Measurements from ENCODE around the gene DBN1. TPM values are rescaled to one million over a fixed set of nuclear protein-coding genes. Genes with fewer than 3 reads are reported as not detected.

Gene DBN1
- total RNA-seq, 1 experiment from 2014 or later = 218 TPM

DNA sequence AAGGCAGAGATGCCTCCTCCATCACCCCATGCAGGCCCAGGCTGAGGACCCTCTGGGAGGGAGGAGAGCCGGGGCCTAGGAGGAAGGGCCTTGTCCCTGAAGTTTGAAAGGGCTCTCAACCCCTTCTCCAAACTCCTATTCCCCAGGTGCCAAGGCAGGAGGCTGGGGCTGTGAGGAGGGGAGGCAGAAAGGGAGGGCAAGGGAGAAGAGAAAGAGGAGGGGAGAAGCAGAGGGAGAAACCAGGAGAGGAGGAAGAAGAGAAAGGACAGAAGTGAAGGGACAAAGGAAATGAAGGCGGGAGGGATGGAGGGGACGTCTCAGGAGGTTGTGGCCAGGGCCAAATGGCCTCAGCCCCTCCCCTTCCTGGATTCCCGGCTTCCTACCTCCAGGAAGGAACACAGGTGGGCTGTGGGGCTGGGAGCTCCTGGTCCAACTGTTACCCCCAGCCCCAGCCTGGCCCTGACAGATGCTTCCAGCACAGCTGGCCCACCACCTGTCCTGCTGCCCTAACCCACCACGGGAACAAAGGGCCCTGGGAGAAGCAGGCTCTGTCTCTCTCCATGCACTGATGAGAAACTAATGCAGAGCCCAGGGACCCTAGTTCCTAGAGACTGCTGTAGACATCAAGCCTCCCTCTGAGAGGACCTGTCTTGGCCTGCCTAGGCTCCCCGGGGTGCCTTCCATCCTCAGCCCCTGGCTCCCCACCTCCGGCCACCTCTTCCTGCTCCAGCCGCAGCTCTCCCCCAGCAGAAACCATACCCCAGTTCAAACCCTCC lies 3.5 kb downstream of the DBN1 start:
- CTCF ChIA-PET = interaction anchor here (1.1 to 1.2 kb wide), 2 partner anchors 12 to 14 kb away, joined by 4 read pairs; no protein-coding TSS in a partner anchor
- intact Hi-C loops (cut with micrococcal nuclease; ENCODE audit: unreplicated experiment) = no loop called here
- Mint-ChIP-seq H3K36me3 (ENCODE audit: insufficient read depth, unreplicated experiment) (peaks cover 88% of the 10 kb centered on the region), H3K9me3 (ENCODE audit: low read depth, unreplicated experiment) (no peaks in the 10 kb centered on the region), H3K4me3 (ENCODE audit: low read depth, unreplicated experiment) (no peak overlapping the region), H3K27ac (ENCODE audit: unreplicated experiment) (no peak overlapping the region), H3K4me1 (ENCODE audit: low read depth, unreplicated experiment) (peaks cover 26% of the 10 kb centered on the region), H3K27me3 (ENCODE audit: unreplicated experiment) (no peaks in the 10 kb centered on the region)
- no peak for DNase-seq
- no TSS peak for BruUV-seq (replicated peaks)
- TF ChIP-seq, protein P1, sequence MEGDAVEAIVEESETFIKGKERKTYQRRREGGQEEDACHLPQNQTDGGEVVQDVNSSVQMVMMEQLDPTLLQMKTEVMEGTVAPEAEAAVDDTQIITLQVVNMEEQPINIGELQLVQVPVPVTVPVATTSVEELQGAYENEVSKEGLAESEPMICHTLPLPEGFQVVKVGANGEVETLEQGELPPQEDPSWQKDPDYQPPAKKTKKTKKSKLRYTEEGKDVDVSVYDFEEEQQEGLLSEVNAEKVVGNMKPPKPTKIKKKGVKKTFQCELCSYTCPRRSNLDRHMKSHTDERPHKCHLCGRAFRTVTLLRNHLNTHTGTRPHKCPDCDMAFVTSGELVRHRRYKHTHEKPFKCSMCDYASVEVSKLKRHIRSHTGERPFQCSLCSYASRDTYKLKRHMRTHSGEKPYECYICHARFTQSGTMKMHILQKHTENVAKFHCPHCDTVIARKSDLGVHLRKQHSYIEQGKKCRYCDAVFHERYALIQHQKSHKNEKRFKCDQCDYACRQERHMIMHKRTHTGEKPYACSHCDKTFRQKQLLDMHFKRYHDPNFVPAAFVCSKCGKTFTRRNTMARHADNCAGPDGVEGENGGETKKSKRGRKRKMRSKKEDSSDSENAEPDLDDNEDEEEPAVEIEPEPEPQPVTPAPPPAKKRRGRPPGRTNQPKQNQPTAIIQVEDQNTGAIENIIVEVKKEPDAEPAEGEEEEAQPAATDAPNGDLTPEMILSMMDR (IDR thresholded peaks at IDR 0.05; ENCODE audit: unreplicated experiment) = no peak

DNA sequence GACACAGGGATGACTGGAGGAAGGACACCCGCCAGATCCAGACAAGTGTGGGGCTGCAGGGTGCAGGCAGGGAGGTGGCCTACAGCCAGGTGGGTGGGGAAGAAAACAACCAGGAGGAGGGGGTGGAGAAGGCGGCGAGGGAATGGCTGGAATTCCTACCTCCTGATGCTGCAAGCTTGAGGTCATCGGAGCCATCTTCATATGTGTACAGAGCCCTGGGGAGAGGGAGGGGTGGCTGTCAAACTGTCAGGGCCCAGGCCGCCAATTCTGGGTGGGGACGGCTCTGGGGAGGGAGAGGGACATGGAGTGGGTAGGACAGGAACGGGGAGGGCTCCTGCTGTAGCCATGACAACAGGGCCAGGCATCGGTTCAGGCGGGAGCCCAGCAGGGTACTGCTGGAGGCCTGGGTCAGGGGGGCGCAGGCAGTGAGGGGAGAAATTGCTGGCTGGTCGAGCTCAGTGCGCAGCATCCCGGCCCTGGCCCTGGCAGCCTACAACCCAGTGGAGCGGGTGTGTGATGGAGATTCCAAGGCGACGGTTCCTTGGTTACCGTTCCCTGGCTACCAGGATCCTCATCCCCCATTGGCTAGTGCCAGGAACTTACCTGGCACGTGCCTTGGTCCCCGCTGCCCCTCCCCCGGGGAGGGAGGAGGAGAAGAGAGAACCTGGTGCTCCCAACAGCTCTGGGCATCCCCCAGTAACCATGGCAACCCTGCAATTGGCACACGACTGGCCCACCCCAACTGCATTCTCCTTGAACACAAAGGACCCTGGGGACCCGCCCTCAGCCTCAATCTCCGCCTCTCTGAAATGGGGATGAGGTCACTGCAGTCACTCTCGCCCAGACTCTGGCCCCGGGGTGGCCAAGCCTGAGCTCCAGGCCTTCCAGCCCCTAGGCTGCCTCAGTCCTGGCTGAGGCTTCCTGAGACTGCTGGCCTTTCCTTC lies 4.5 kb downstream of the DBN1 start:
- BruUV-seq (replicated peaks) = no TSS peak
- Mint-ChIP-seq H3K36me3 (ENCODE audit: insufficient read depth, unreplicated experiment) (peaks cover 88% of the 10 kb centered on the region), H3K4me3 (ENCODE audit: low read depth, unreplicated experiment) (no peak overlapping the region), H3K4me1 (ENCODE audit: low read depth, unreplicated experiment) (peaks cover 26% of the 10 kb centered on the region), H3K27ac (ENCODE audit: unreplicated experiment) (no peak overlapping the region), H3K9me3 (ENCODE audit: low read depth, unreplicated experiment) (no peaks in the 10 kb centered on the region), H3K27me3 (ENCODE audit: unreplicated experiment) (no peaks in the 10 kb centered on the region)
- DNase-seq = no peak
- CTCF ChIA-PET = interaction anchor here (1.1 to 1.2 kb wide), 2 partner anchors 11 to 13 kb away, joined by 4 read pairs; no protein-coding TSS in a partner anchor
- TF ChIP-seq, protein P1 (IDR thresholded peaks at IDR 0.05; ENCODE audit: unreplicated experiment) = no peak
- intact Hi-C loops (cut with micrococcal nuclease; ENCODE audit: unreplicated experiment) = no loop called here

DNA sequence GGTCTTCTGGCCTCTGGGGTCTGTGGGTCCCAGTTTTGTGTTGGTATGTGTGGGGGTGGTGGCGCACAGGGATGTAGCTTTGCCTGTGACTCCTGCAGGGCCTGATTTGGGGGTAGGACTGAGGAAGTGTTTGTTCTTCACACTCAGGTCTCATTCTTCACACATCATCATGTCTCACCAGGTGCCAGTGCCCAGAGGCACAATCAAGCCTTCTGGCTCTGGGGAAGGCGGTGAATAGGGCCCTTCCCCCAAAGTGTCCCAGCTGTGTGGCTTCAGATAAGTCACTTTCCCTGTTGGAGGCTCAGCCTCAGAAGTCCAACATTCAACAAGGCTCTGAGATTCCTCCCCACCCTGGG lies 5.1 kb downstream of the DBN1 start:
- intact Hi-C loops (cut with micrococcal nuclease; ENCODE audit: unreplicated experiment) = no loop called here
- Mint-ChIP-seq H3K36me3 (ENCODE audit: insufficient read depth, unreplicated experiment) (peaks cover 88% of the 10 kb centered on the region), H3K27me3 (ENCODE audit: unreplicated experiment) (no peaks in the 10 kb centered on the region)

DNA sequence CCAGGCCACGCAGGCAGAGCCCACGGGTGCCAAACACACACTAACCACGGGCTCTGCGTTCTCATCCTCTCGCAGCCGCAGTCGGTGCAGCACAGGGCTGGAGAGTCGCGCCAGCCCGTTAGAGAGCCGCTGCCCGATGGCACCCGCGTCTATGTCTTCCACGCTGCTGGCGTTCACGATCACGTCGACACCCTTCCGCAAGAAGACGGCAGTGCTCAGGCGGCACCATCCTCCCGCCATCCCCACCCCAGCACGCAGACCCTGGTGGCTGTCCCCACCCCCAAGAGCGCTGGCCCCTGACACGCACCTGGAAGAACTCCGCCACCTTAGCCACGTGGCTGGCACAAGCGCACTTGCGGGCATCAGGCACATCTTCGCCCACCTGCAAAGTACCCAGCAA lies 6.0 kb downstream of the DBN1 start:
- TF ChIP-seq, protein P1 (IDR thresholded peaks at IDR 0.05; ENCODE audit: unreplicated experiment) = no peak
- Mint-ChIP-seq H3K4me3 (ENCODE audit: low read depth, unreplicated experiment) (no peak overlapping the region), H3K27ac (ENCODE audit: unreplicated experiment) (no peak overlapping the region), H3K27me3 (ENCODE audit: unreplicated experiment) (no peaks in the 10 kb centered on the region), H3K9me3 (ENCODE audit: low read depth, unreplicated experiment) (no peaks in the 10 kb centered on the region), H3K36me3 (ENCODE audit: insufficient read depth, unreplicated experiment) (peaks cover 90% of the 10 kb centered on the region), H3K4me1 (ENCODE audit: low read depth, unreplicated experiment) (peaks cover 26% of the 10 kb centered on the region)
- intact Hi-C loops (cut with micrococcal nuclease; ENCODE audit: unreplicated experiment) = no loop called here
- CTCF ChIA-PET = no interaction called here
- no peak for DNase-seq
- BruUV-seq (replicated peaks) = no TSS peak

More for the DNA sequence above, 5.1 kb downstream of the DBN1 start:
- Mint-ChIP-seq H3K27ac (ENCODE audit: unreplicated experiment) (no peak overlapping the region), H3K4me1 (ENCODE audit: low read depth, unreplicated experiment) (peaks cover 26% of the 10 kb centered on the region), H3K4me3 (ENCODE audit: low read depth, unreplicated experiment) (no peak overlapping the region), H3K9me3 (ENCODE audit: low read depth, unreplicated experiment) (no peaks in the 10 kb centered on the region)
- CTCF ChIA-PET = interaction anchor here (1.1 kb wide), 1 partner anchor 13 kb away, joined by 4 read pairs; no protein-coding TSS in a partner anchor
- TF ChIP-seq, protein P1 (IDR thresholded peaks at IDR 0.05; ENCODE audit: unreplicated experiment) = no peak
- BruUV-seq (replicated peaks) = no TSS peak
- DNase-seq = no peak
